PC-3 (cell line): Measurements from ENCODE around the gene PALD1.

Experiments
- CTCF ChIP-seq: fragments of 300-600 bp; sonication (generic); conservative IDR thresholded peaks from 2 replicates; pipeline ENCODE4 v1.5.1; 2017; ENCODE audit warnings: antibody characterized with exemption, low read depth, mild to moderate bottlenecking, low read length
- EZH2 ChIP-seq: fragments of 300-600 bp; sonication (generic); IDR thresholded peaks from one replicate; pipeline ENCODE4 v1.6.1; 2017; ENCODE audit warnings: antibody characterized with exemption, mild to moderate bottlenecking, low read length; ENCODE audit not compliant: unreplicated experiment
- EZH2phosphoT487 ChIP-seq: fragments of 300-600 bp; sonication (generic); IDR thresholded peaks from 2 replicates; pipeline ENCODE4 v1.6.1; 2018; ENCODE audit warnings: mild to moderate bottlenecking, antibody characterized with exemption, low read length, borderline replicate concordance

GRCh38 chr10:70593513-70593890, 114.9 kb downstream of the PALD1 start:
- TF ChIP-seq CTCF (no peak), EZH2 (no peak), EZH2phosphoT487 (no peak)
